Mononuclear cell (primary cell): ENCODE measurements around the gene CACNA2D3. TPM values are rescaled to one million over a fixed set of nuclear protein-coding genes. Genes with fewer than 3 reads are reported as not detected.

Source experiments
- H3K27me3 ChIP-seq: 2 replicates; pipeline ENCODE4 v1.6.0; 2011; ENCODE audit warnings: low read length, control low read depth; ENCODE audit not compliant: insufficient read depth
- H3K4me1 ChIP-seq: 2 replicates; pipeline ENCODE4 v1.5.1; 2011; ENCODE audit warnings: mild to moderate bottlenecking, low read length, control low read depth; ENCODE audit not compliant: insufficient read depth
- H3K4me3 ChIP-seq: 2 replicates; pipeline ENCODE4 v1.5.1; 2011; ENCODE audit warnings: mild to moderate bottlenecking, low read length, moderate library complexity
- H3K9me3 ChIP-seq: 2 replicates; pipeline ENCODE4 v1.5.1; 2011; ENCODE audit warnings: low read depth, mild to moderate bottlenecking, control low read depth, low read length
- total RNA-seq: library from RNA; depleted of rRNA; stranded (reverse); fragments of >200 nt; gene quantifications from one replicate; pipeline ENCODE4 v1.2.3, GENCODE V29; 2012

Gene CACNA2D3
- total RNA-seq, 1 donor, result 2.0 TPM

GRCh38 chr3:54773271-54773670 lies 650.9 kb downstream of the CACNA2D3 start:
- Histone ChIP-seq H3K4me1 (no peaks in the 10 kb centered on the region), H3K4me3 (no peak overlapping the region), H3K9me3 (no peaks in the 10 kb centered on the region), H3K27me3 (no peaks in the 10 kb centered on the region)

- H3K27me3 ChIP-seq, result no peaks in the 10 kb centered on the region
- H3K9me3 ChIP-seq, result no peaks in the 10 kb centered on the region
- no peaks in the 10 kb centered on the region for H3K4me1 ChIP-seq
- H3K4me3 ChIP-seq, result no peak overlapping the region
Observed at GRCh38 chr3:54776601-54777000, 654.2 kb downstream of the CACNA2D3 start.

GRCh38 chr3:54777141-54777540 lies 654.8 kb downstream of the CACNA2D3 start:
- Histone ChIP-seq H3K4me3 (no peak overlapping the region), H3K4me1 (no peaks in the 10 kb centered on the region), H3K9me3 (no peaks in the 10 kb centered on the region), H3K27me3 (no peaks in the 10 kb centered on the region)

- Histone ChIP-seq H3K4me1 (no peaks in the 10 kb centered on the region), H3K4me3 (no peak overlapping the region), H3K27me3 (no peaks in the 10 kb centered on the region), H3K9me3 (no peaks in the 10 kb centered on the region)
Observed at GRCh38 chr3:54780336-54780735, 658.0 kb downstream of the CACNA2D3 start.

- Histone ChIP-seq H3K4me3 (no peak overlapping the region), H3K27me3 (no peaks in the 10 kb centered on the region), H3K4me1 (no peaks in the 10 kb centered on the region), H3K9me3 (no peaks in the 10 kb centered on the region)
Observed at GRCh38 chr3:54781728-54782127, 659.4 kb downstream of the CACNA2D3 start.

- H3K4me1 ChIP-seq, result no peaks in the 10 kb centered on the region
- H3K27me3 ChIP-seq, result no peaks in the 10 kb centered on the region
- no peaks in the 10 kb centered on the region for H3K9me3 ChIP-seq
- no peak overlapping the region for H3K4me3 ChIP-seq
Observed at GRCh38 chr3:54783611-54784010, 661.3 kb downstream of the CACNA2D3 start.

GRCh38 chr3:54784021-54784420 lies 661.7 kb downstream of the CACNA2D3 start:
- Histone ChIP-seq H3K27me3 (no peaks in the 10 kb centered on the region), H3K4me1 (no peaks in the 10 kb centered on the region), H3K4me3 (no peak overlapping the region), H3K9me3 (no peaks in the 10 kb centered on the region)

- Histone ChIP-seq H3K9me3 (no peaks in the 10 kb centered on the region), H3K27me3 (no peaks in the 10 kb centered on the region), H3K4me1 (no peaks in the 10 kb centered on the region), H3K4me3 (no peak overlapping the region)
Observed at GRCh38 chr3:54785976-54786375, 663.6 kb downstream of the CACNA2D3 start.

GRCh38 chr3:54790051-54790450 lies 667.7 kb downstream of the CACNA2D3 start:
- H3K4me1 ChIP-seq, result no peaks in the 10 kb centered on the region
- no peaks in the 10 kb centered on the region for H3K27me3 ChIP-seq
- no peaks in the 10 kb centered on the region for H3K9me3 ChIP-seq
- H3K4me3 ChIP-seq, result no peak overlapping the region

GRCh38 chr3:54791501-54792156 lies 669.3 kb downstream of the CACNA2D3 start:
- no peaks in the 10 kb centered on the region for H3K9me3 ChIP-seq
- H3K4me1 ChIP-seq, result no peaks in the 10 kb centered on the region
- H3K4me3 ChIP-seq, result no peak overlapping the region
- no peaks in the 10 kb centered on the region for H3K27me3 ChIP-seq

- Histone ChIP-seq H3K4me1 (no peaks in the 10 kb centered on the region), H3K9me3 (no peaks in the 10 kb centered on the region), H3K27me3 (no peaks in the 10 kb centered on the region), H3K4me3 (no peak overlapping the region)
Observed at GRCh38 chr3:54792584-54792983, 670.2 kb downstream of the CACNA2D3 start.

- Histone ChIP-seq H3K4me1 (no peaks in the 10 kb centered on the region), H3K4me3 (no peak overlapping the region), H3K27me3 (no peaks in the 10 kb centered on the region), H3K9me3 (no peaks in the 10 kb centered on the region)
Observed at GRCh38 chr3:54793171-54793570, 670.8 kb downstream of the CACNA2D3 start.

- Histone ChIP-seq H3K4me3 (no peak overlapping the region), H3K9me3 (no peaks in the 10 kb centered on the region), H3K27me3 (no peaks in the 10 kb centered on the region), H3K4me1 (no peaks in the 10 kb centered on the region)
Observed at GRCh38 chr3:54797111-54797510, 674.8 kb downstream of the CACNA2D3 start.

GRCh38 chr3:54800478-54800877 lies 678.1 kb downstream of the CACNA2D3 start:
- Histone ChIP-seq H3K4me1 (no peaks in the 10 kb centered on the region), H3K4me3 (no peak overlapping the region), H3K27me3 (no peaks in the 10 kb centered on the region), H3K9me3 (no peaks in the 10 kb centered on the region)

- no peaks in the 10 kb centered on the region for H3K4me1 ChIP-seq
- H3K4me3 ChIP-seq, result no peak overlapping the region
- no peaks in the 10 kb centered on the region for H3K27me3 ChIP-seq
- no peaks in the 10 kb centered on the region for H3K9me3 ChIP-seq
Observed at GRCh38 chr3:54801977-54802376, 679.6 kb downstream of the CACNA2D3 start.

GRCh38 chr3:54810401-54810800 lies 688.0 kb downstream of the CACNA2D3 start:
- H3K4me3 ChIP-seq, result no peak overlapping the region
- H3K9me3 ChIP-seq, result no peaks in the 10 kb centered on the region
- H3K27me3 ChIP-seq, result no peaks in the 10 kb centered on the region
- no peaks in the 10 kb centered on the region for H3K4me1 ChIP-seq
